GM18499 (cell line): Measurements from ENCODE around the gene ABLIM3.
"Not testable (repeated sequence)": the region's sequence is repeated elsewhere in the genome, so short reads cannot be mapped to it uniquely, and the experiment has no call there.

Experiments
- ATAC-seq: cut with Tn5 transposase; IDR thresholded peaks from one replicate; pipeline ENCODE4 v1.9.1; 2021; ENCODE audit warnings: moderate number of reproducible peaks; ENCODE audit not compliant: insufficient read depth, unreplicated experiment

The ABLIM3 gene

GRCh38 chr5:149182241-149182640, 40.9 kb downstream of the ABLIM3 start:
- ATAC-seq = no peak

DNA sequence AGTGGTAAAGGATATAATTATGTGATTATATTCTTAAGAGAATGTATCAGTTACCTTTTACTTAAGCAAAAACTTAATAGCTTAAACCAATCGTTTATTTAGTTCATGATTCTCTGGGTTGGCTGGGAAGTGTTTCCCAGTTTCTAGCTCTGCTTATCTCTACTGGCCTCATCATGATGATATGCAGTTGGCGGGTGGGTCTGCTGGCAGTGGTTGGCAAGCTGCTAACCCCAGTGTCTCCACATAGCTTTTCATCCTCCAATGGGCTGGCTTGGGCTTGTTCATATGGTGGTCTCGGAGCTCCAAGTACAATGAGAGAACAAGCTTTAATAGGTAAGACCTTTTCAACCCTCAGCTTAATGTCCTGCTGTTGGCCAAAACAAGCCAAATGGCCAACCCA, 43.8 kb downstream of the ABLIM3 start:
- ATAC-seq = no peak

- ATAC-seq = no peak
These were observed 45.2 kb downstream of the ABLIM3 start for GRCh38 chr5:149186506-149186905.

- ATAC-seq = not testable (repeated sequence)
These were observed 46.3 kb downstream of the ABLIM3 start for GRCh38 chr5:149187617-149188016.

DNA sequence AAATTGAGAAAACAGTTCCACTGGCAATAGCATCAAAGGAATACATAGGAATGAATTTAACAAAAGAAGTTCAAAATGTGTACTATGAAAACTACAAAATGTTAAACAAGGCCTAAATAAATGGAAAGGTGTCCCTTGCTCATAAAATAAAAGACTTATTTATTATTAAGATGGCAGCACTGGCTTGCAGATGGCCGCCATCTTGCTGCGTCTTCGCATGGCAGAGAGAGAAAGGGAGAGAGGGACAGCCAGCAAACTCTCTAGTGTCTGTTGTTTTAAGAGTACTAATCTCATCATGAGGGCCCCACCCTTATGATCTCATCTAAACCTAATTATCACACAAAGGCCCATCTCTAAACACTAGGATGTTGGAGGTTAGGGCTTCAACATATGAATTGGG, 47.1 kb downstream of the ABLIM3 start:
- ATAC-seq = no peak

DNA sequence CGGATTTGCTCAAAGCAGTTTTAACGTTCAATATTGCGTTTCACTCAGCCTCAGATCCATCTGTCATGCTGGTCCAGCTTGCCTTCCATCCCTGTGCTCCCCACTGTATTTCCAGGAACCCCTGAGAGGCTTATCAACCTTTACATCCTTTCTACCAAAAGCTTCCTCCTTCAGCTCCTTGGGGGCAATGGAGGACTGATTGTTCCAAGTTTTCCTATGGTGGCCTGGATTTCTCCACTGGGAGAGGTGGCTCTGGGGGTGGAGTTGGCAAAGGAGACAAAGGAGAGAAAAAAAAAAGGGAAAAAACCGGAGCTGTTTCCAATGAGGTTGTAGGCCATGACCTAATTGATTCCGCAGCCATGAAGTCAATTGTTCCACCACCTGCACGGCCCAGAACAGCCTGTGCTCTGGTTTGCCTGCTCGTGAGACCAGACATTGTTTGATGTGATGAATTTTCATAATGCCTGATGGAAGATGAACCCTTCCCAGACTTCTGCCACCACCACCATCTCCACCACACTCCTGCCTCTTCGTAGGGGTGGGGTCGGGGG, 54.1 kb downstream of the ABLIM3 start:
- ATAC-seq = no peak

- ATAC-seq = no peak
These were observed 54.7 kb downstream of the ABLIM3 start for GRCh38 chr5:149195962-149196361.

DNA sequence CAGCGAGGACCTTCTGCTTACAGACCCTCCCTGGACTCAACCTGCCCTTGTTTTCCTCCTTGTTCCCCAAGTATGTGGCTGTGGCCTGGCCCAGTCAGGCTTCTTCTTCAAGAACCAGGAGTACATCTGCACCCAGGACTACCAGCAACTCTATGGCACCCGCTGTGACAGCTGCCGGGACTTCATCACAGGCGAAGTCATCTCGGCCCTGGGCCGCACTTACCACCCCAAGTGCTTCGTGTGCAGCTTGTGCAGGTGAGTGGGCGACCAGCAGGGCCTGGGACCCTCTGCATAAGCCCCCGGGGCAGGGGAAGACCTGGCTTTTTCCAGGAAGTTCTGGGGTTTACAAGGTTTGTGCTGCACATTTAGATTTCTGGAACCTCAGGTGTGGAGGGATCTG, 56.9 kb downstream of the ABLIM3 start:
- ATAC-seq = no peak

- no peak for ATAC-seq
These were observed 59.1 kb downstream of the ABLIM3 start for GRCh38 chr5:149200355-149200754.

- no peak for ATAC-seq
These were observed 59.9 kb downstream of the ABLIM3 start for GRCh38 chr5:149201121-149201637.

- ATAC-seq = no peak
These were observed 61.7 kb downstream of the ABLIM3 start for GRCh38 chr5:149202910-149203451.

- ATAC-seq = no peak
These were observed 62.7 kb downstream of the ABLIM3 start for GRCh38 chr5:149203921-149204441.

DNA sequence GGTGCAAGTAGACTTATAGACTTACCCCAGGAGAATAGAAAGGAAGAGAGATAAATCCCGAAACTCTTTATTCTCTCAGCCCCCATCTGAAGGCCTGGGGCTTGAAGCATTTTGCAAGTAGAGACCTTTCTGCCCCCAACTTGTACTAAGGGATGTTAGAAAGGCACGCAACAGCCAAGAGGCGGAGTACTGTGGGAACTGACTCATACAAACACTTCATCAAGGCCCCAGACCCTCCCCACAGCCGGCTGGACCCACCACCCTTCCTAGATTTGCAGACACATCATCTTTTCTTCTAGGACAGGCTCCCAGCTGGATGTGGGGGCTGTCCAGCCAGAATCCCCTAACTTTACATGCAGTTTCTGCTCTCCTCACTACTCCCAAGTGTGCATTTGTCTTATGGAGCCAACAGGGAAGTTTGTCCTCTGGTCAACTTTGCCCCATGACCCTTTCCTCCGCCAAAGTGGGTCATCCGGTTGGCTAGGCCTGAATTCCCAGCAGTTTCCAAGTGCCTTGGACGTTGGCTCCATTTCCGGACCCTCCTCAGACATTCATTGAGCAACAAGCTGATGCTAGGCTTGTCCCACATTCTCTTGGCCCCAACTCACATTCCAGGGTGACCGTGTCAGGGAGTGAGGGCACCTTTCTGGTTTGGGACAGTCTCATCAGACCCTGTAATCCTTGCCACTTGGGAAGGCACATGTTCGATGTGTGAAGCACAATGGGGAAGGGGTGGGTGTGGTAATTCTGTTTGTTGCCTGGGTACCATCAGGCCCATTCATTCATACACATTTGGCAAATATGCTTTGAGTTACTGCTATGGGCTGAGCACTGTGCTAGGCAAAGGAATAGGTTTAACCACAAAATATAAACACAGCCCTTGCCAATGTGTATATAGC, 64.6 kb downstream of the ABLIM3 start:
- no peak for ATAC-seq

DNA sequence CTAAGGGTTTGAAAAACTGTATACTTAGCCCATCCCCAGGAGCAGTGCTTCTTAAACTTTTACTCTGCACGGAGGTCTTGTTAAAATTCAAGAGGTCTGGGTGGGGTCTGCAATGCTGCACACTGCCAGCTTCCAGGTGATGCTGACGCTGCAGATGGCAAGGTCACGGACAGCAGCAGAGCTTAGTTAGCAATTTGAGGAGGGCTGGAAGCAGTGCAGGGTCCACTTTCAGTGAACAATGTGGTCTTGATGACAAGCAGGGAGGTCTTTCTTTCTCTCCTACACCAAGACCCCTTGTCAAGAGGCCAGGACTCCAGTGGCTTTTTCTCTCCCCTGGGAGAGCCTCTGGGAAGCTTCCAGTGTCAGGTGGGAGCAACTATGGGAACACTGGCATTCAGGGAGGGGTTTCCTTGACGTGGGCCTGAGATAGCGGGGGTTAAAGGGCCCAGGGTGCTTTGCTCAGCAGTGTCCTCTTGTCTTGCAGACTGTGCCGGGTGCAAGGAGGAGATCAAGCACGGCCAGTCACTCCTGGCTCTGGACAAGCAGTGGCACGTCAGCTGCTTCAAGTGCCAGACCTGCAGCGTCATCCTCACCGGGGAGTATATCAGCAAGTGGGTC, 65.3 kb downstream of the ABLIM3 start:
- ATAC-seq = no peak

GRCh38 chr5:149207831-149208230, 66.5 kb downstream of the ABLIM3 start:
- ATAC-seq = no peak

DNA sequence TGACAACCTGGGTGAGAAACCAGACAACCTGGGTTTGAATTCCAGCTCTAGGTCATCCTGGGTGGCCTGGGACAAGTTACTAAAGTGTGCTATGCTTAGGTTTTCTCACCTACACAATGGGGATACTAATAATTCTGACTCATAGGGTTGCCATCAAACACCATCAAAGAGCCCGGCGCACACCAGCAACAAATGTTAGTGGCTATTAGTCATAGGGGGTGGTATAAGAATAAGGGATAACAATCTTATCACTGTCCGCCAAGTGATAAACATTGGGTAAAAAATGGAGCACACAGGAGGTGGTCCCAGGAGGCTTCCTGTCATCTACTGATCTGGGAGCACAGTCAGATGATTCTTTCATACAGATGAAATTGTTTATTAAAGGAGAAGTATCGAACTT, 68.9 kb downstream of the ABLIM3 start:
- no peak for ATAC-seq

DNA sequence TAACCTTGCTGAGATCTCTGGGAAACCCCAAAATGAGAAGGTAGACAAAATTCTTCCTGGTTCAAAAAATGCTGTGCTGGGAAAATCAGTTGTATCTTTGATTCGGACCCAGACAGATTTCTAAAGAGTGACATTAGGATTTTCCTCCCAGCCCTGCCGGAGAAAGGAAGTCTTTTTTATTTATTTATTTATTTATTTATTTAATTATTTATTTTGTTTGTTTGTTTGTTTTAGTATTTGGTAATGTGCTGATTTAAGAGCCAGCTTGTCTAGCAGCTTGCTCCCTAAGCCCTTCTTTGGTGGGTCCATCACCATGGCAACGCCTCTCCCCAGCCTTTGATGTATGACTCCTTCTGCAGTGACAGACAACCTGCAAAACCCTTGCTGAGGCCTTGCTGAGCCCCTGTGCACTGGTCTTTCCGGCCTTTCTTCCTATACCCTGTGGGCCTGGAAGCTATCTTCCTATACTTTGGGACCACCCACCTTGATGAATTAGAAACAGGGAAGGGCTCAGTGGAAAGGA, 69.7 kb downstream of the ABLIM3 start:
- no peak for ATAC-seq

DNA sequence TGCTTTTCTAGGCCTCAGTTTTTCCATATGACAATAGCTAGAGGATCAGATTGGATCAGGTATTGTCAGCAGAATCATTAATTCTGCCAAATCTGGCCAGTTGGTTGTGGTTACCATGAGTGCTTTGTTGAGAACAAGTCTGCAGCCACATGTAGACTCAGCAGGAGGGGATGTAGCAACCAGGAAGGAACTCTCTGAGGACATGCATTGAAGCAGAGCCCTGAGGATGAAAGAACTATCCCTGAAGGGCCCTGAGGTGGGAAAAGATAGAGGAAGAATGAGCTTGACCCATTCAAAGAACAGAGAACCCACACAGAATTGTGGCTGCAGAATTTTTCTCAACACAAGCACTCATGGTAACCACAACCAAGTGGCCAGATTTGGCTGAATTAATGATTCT, 70.3 kb downstream of the ABLIM3 start:
- ATAC-seq = no peak

DNA sequence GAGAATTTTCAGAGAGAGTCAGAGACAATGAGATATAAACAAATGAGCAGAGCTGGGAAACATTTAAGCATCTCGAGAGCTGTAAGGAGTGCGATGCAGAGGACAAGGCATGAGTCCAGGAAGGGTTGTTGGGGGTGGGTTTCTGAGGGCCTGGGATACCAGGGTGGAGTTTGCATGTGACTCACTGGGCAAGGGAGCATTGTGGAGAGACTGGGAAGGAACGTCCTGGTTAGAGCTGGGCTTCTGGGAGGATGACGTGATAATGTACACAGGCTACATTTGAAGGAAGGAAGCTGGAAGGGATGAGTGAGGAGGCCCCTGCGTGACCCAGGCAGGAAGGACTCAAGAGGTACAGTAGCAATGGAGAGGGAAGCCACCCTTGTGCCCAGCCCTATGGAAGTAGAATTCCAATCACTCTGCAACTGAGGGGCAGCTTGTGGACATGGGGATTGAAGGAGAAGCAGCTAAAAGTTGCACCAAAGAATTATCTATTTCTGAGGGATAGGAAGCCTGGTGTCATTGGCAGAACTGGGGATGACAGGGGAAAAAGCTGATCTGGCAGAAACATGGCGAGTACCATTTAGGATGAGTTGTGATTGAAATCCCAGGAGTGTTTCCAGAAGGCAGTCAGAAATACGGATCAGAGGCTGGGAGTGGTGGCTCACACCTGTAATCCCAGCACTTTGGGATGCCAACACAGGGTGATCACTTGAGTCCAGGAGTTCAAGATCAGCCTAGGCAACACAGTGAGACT, 71.1 kb downstream of the ABLIM3 start:
- ATAC-seq = no peak
